A549 (cell line): Measurements from ENCODE around the gene MYH11. TPM values are rescaled to one million over a fixed set of nuclear protein-coding genes. Genes with fewer than 3 reads are reported as not detected.

ENCODE experiments used
- ATAC-seq, 2 experiments: fragments of 200-7000 bp in 1 of 2; fragments of >200 bp in 1 of 2; cut with Nextera tagmentation in 1 of 2; cut with Tn5 transposase in 1 of 2; 3 replicates each; pipeline versions ENCODE4 v1.8.0 to v1.9.1; 2018 to 2020; ENCODE audit warnings: mild to moderate bottlenecking in 1 of 2, moderate library complexity in 1 of 2
- CTCF ChIA-PET: fragments of 300-600 bp; sonication (Branson Sonifier 250); formaldehyde crosslinking; extraction: SDS; loops from one replicate; lab custom pipeline; 2021; ENCODE audit warnings: antibody characterized with exemption, inconsistent platforms; lab: Yijun Ruan, JAX
- POLR2A ChIA-PET: fragments of 350-600 bp; formaldehyde crosslinking; extraction: SDS; loops from one replicate; lab custom pipeline; 2021; ENCODE audit warnings: antibody characterized with exemption, inconsistent platforms; lab: Yijun Ruan, JAX
- DNase-seq, 2 experiments: peaks; one replicate each; pipeline versions ENCODE4 v3.0.0 to v3.0.0-alpha.2; 2011 to 2016; ENCODE audit warnings: low read depth in 1 of 2, low spot score in 1 of 2
- FAIRE-seq: peaks from 2 replicates; lab custom pipeline; 2011; peaks lifted over from hg19 to GRCh38; lab: Jason Lieb, UNC
- H3K27ac ChIP-seq, 2 experiments: fragments of >200 bp; sonication (Bioruptor Twin); formaldehyde crosslinking; 3 replicates each; pipeline ENCODE4 v1.5.1; 2016 to 2017
- H3K4me1 ChIP-seq: fragments of >200 bp; sonication (Bioruptor Twin); formaldehyde crosslinking; 3 replicates; pipeline ENCODE4 v1.6.1; 2016
- H3K4me2 ChIP-seq: fragments of >200 bp; sonication (Bioruptor Twin); formaldehyde crosslinking; 3 replicates; pipeline ENCODE4 v1.6.1; 2016
- H3K4me3 ChIP-seq: fragments of >200 bp; sonication (Bioruptor Twin); formaldehyde crosslinking; 3 replicates; pipeline ENCODE4 v1.5.1; 2016
- H3K9me3 ChIP-seq: fragments of >200 bp; sonication (Bioruptor Twin); formaldehyde crosslinking; 3 replicates; pipeline ENCODE4 v1.6.1; 2016
- BHLHE40 ChIP-seq: IDR thresholded peaks from 2 replicates; pipeline ENCODE4 v1.6.1; 2012; ENCODE audit warnings: low read depth, low read length, inconsistent platforms
- CEBPB ChIP-seq, 2 experiments: fragments of >200 bp in 1 of 2; sonication (Bioruptor Twin) in 1 of 2; formaldehyde crosslinking in 1 of 2; IDR thresholded peaks; 2 replicates each; pipeline ENCODE4 v1.6.1; 2012 to 2016
- EHF ChIP-seq: fragments of 250-450 bp; sonication (Bioruptor Pico); IDR thresholded peaks from 2 replicates; pipeline ENCODE4 v1.5.0; 2020; ENCODE audit warnings: mild to moderate bottlenecking
- FOSB ChIP-seq: fragments of 250-450 bp; sonication (Bioruptor Pico); IDR thresholded peaks from 2 replicates; pipeline ENCODE4 v1.5.0; 2020; ENCODE audit warnings: mild to moderate bottlenecking, moderate library complexity
- FOSL2 ChIP-seq, 2 experiments: fragments of 450-650 bp in 1 of 2; fragments of >200 bp in 1 of 2; sonication (Bioruptor Twin) in 1 of 2; formaldehyde crosslinking; IDR thresholded peaks; 2 replicates each; pipeline versions ENCODE4 v1.5.0 to v1.6.1; 2016 to 2020; ENCODE audit warnings: mild to moderate bottlenecking in 1 of 2, moderate library complexity in 1 of 2
- GATA3 ChIP-seq: IDR thresholded peaks from 2 replicates; pipeline ENCODE4 v1.6.1; 2012; ENCODE audit warnings: borderline replicate concordance
- HEYL ChIP-seq: fragments of 250-450 bp; sonication (Bioruptor Pico); IDR thresholded peaks from 2 replicates; pipeline ENCODE4 v1.8.0; 2021; ENCODE audit warnings: mild to moderate bottlenecking, moderate library complexity
- HOXA7 ChIP-seq: fragments of 250-450 bp; sonication (Bioruptor Pico); IDR thresholded peaks from 2 replicates; pipeline ENCODE4 v1.5.0; 2020; ENCODE audit warnings: mild to moderate bottlenecking, moderate library complexity
- HOXB5 ChIP-seq: fragments of 250-450 bp; sonication (Bioruptor Pico); IDR thresholded peaks from 2 replicates; pipeline ENCODE4 v1.5.0; 2020; ENCODE audit warnings: mild to moderate bottlenecking, moderate library complexity
- JUNB ChIP-seq: fragments of >200 bp; sonication (Bioruptor Twin); formaldehyde crosslinking; IDR thresholded peaks from 2 replicates; pipeline ENCODE4 v1.6.1; 2016
- KDM5A ChIP-seq: fragments of 200-600 bp; sonication (generic); IDR thresholded peaks from 2 replicates; pipeline ENCODE4 v1.6.1; 2016; ENCODE audit warnings: antibody characterized with exemption, mild to moderate bottlenecking
- MAFK ChIP-seq: fragments of 450-650 bp; IDR thresholded peaks from 2 replicates; pipeline ENCODE4 v1.6.1; 2014; ENCODE audit not compliant: partially characterized antibody
- NFE2L2 ChIP-seq: fragments of 150-350 bp; conservative IDR thresholded peaks from 2 replicates; pipeline ENCODE4 v1.6.1; 2014; ENCODE audit warnings: low read length
- NR3C1 ChIP-seq: fragments of >200 bp; sonication (Bioruptor Twin); formaldehyde crosslinking; IDR thresholded peaks from 3 replicates; pipeline ENCODE4 v1.6.1; 2017
- RARB ChIP-seq: fragments of 250-450 bp; sonication (Bioruptor Pico); IDR thresholded peaks from 2 replicates; pipeline ENCODE4 v1.8.0; 2021; ENCODE audit warnings: mild to moderate bottlenecking, moderate library complexity
- RFX5 ChIP-seq: fragments of 450-650 bp; IDR thresholded peaks from 2 replicates; pipeline ENCODE4 v1.7.1; 2014; ENCODE audit warnings: antibody characterized with exemption, mild to moderate bottlenecking, moderate library complexity
- TP53 ChIP-seq: fragments of 250-450 bp; sonication (Bioruptor Pico); IDR thresholded peaks from 2 replicates; pipeline ENCODE4 v1.5.0; 2021; ENCODE audit warnings: mild to moderate bottlenecking, moderate library complexity
- ZSCAN20 ChIP-seq: fragments of 250-450 bp; sonication (Bioruptor Pico); IDR thresholded peaks from 2 replicates; pipeline ENCODE4 v1.8.0; 2022; ENCODE audit warnings: mild to moderate bottlenecking, moderate library complexity
- WGBS: methylation state at CpG from one replicate; pipeline ENCODE4 v1.1.6; 2017; ENCODE audit errors: missing lambda C conversion rate; 5-methylcytosine and 5-hydroxymethylcytosine counted together
- polyA plus RNA-seq, 4 experiments: library from polyadenylated mRNA; depleted of rRNA in 3 of 4; stranded (reverse); fragments of >200 nt; fragmentation: RNase III in 1 of 4; extraction: RNeasy Plus Mini Kit Qiagen cat#74134 plus additional on column Dnase treatment in 1 of 4; gene quantifications; 2 replicates in 3 of 4; 3 replicates in 1 of 4; pipeline ENCODE4 v1.2.3, GENCODE V29; 2011 to 2017
- TF ChIP-seq, protein P1 (sequence below): fragments of >200 bp; sonication (Bioruptor Twin); formaldehyde crosslinking; IDR thresholded peaks from 3 replicates; pipeline ENCODE4 v1.6.1; 2016
- TF ChIP-seq, protein P2 (sequence below): fragments of >200 bp; sonication (Bioruptor Twin); formaldehyde crosslinking; IDR thresholded peaks from 3 replicates; pipeline ENCODE4 v1.5.1; 2016
- TF ChIP-seq, protein P3 (sequence below): fragments of 250-450 bp; sonication (Bioruptor Pico); IDR thresholded peaks from 2 replicates; pipeline ENCODE4 v1.5.0; 2021; ENCODE audit warnings: mild to moderate bottlenecking, moderate library complexity, borderline replicate concordance
- TF ChIP-seq, protein P4 (sequence below): fragments of 250-450 bp; sonication (Bioruptor Pico); IDR thresholded peaks from 2 replicates; pipeline ENCODE4 v1.5.0; 2020; ENCODE audit warnings: low read depth, mild to moderate bottlenecking, moderate library complexity
- TF ChIP-seq, protein P5 (sequence below): IDR thresholded peaks from 2 replicates; pipeline ENCODE4 v1.6.1; 2012

Gene MYH11
- polyA plus RNA-seq, 2 of the 4 experiments (the other 2 are of a cell fraction), result 0.03 to 0.09 TPM

DNA sequence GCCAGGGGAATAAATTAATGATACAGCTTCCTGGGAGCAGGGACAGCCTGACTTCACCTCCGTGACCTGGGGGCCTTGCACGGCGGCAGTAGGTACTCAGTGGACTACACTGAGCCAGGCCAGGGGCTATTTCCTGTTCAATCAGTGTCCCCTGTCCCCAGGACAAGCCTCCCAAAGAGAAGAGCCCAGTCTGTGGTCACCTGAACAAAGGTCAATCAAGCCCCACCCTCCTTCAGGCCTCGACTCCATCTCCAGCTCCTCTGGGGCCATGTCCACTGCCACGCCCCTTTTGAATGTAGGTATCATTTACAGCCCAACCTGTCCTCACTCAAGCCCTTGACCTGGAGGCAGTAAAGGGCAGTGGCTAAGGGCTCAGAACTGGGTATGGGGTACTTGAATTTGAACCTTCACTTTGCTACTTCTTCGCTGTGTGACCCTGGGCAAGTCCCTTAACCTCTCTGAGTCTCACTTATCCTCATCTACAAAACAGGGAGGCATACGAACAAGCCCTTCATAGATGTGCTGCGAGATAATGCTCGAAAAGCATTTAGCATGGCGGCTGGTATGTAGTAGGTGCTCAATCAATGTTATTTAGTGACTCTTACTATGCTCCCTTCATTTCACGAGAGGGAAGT, 29.0 kb downstream of the MYH11 start:
- TF ChIP-seq, protein P1, sequence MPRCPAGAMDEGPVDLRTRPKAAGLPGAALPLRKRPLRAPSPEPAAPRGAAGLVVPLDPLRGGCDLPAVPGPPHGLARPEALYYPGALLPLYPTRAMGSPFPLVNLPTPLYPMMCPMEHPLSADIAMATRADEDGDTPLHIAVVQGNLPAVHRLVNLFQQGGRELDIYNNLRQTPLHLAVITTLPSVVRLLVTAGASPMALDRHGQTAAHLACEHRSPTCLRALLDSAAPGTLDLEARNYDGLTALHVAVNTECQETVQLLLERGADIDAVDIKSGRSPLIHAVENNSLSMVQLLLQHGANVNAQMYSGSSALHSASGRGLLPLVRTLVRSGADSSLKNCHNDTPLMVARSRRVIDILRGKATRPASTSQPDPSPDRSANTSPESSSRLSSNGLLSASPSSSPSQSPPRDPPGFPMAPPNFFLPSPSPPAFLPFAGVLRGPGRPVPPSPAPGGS, result no peak
- TF ChIP-seq, protein P2, sequence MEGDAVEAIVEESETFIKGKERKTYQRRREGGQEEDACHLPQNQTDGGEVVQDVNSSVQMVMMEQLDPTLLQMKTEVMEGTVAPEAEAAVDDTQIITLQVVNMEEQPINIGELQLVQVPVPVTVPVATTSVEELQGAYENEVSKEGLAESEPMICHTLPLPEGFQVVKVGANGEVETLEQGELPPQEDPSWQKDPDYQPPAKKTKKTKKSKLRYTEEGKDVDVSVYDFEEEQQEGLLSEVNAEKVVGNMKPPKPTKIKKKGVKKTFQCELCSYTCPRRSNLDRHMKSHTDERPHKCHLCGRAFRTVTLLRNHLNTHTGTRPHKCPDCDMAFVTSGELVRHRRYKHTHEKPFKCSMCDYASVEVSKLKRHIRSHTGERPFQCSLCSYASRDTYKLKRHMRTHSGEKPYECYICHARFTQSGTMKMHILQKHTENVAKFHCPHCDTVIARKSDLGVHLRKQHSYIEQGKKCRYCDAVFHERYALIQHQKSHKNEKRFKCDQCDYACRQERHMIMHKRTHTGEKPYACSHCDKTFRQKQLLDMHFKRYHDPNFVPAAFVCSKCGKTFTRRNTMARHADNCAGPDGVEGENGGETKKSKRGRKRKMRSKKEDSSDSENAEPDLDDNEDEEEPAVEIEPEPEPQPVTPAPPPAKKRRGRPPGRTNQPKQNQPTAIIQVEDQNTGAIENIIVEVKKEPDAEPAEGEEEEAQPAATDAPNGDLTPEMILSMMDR, result no peak
- TF ChIP-seq JUNB, result no peak
- no peak for TF ChIP-seq BHLHE40
- no peak for TF ChIP-seq HOXB5 (CRISPR knock-in tag)
- no peak for TF ChIP-seq HOXA7
- TF ChIP-seq RFX5, result no peak
- no peak for TF ChIP-seq HEYL (CRISPR knock-in tag)
- no peak for TF ChIP-seq GATA3
- TF ChIP-seq NFE2L2, result no peak
- TF ChIP-seq CEBPB (IDR thresholded peaks at IDR 0.05), result no peak
- TF ChIP-seq, protein P3, sequence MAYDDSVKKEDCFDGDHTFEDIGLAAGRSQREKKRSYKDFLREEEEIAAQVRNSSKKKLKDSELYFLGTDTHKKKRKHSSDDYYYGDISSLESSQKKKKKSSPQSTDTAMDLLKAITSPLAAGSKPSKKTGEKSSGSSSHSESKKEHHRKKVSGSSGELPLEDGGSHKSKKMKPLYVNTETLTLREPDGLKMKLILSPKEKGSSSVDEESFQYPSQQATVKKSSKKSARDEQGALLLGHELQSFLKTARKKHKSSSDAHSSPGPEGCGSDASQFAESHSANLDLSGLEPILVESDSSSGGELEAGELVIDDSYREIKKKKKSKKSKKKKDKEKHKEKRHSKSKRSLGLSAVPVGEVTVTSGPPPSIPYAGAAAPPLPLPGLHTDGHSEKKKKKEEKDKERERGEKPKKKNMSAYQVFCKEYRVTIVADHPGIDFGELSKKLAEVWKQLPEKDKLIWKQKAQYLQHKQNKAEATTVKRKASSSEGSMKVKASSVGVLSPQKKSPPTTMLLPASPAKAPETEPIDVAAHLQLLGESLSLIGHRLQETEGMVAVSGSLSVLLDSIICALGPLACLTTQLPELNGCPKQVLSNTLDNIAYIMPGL (CRISPR knock-in tag), result no peak
- TF ChIP-seq FOSL2 (IDR thresholded peaks at IDR 0.05), result no peak
- TF ChIP-seq FOSL2 (CRISPR knock-in tag; IDR thresholded peaks at IDR 0.05), result no peak
- no peak for TF ChIP-seq NR3C1
- TF ChIP-seq EHF (CRISPR knock-in tag), result no peak
- no peak for TF ChIP-seq ZSCAN20 (CRISPR knock-in tag)
- no peak for TF ChIP-seq FOSB (CRISPR knock-in tag)
- no peak for TF ChIP-seq KDM5A
- TF ChIP-seq, protein P4, sequence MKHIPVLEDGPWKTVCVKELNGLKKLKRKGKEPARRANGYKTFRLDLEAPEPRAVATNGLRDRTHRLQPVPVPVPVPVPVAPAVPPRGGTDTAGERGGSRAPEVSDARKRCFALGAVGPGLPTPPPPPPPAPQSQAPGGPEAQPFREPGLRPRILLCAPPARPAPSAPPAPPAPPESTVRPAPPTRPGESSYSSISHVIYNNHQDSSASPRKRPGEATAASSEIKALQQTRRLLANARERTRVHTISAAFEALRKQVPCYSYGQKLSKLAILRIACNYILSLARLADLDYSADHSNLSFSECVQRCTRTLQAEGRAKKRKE, result no peak
- Histone ChIP-seq H3K4me1 (no peaks in the 10 kb centered on the region), H3K27ac (no peak overlapping the region), H3K9me3 (no peaks in the 10 kb centered on the region), H3K4me3 (no peak overlapping the region), H3K4me2 (no peak overlapping the region)
- WGBS, result 82% methylated on average over 11 of the region's 11 CpGs
- POLR2A ChIA-PET, result no interaction called here
- CTCF ChIA-PET, result interaction anchor here (0.7 to 1.4 kb wide), 2 partner anchors 8 to 50 kb away, joined by 5 read pairs; no protein-coding TSS in a partner anchor
- DNase-seq, result no peak
- no peak for FAIRE-seq
- ATAC-seq, result no peak

DNA sequence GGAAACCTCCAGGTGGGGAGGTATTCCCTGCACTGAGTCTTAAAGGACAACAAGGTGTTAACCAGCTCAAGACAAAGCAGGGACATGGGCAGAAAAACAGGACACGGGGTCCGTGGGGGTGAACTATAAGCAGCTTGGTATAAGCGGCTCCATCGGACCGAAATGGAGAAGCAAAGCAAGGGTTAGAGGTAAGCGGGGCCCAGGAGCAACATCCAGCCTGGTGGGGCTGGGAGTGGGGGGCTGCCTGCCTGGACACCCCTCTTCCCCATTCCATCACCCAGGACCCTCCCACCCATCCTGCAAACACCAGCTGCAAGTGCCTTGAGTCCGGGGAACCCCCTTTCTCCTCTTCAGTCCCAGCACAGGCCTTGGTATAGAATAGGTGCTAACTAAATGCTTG, 29.5 kb downstream of the MYH11 start:
- Histone ChIP-seq H3K9me3 (no peaks in the 10 kb centered on the region), H3K4me3 (no peak overlapping the region), H3K27ac (no peak overlapping the region), H3K4me1 (no peaks in the 10 kb centered on the region), H3K4me2 (no peak overlapping the region)
- POLR2A ChIA-PET, result no interaction called here
- CTCF ChIA-PET, result interaction anchor here (0.6 to 0.7 kb wide), 2 partner anchors 9 to 54 kb away, joined by 3 to 5 read pairs; no protein-coding TSS in a partner anchor
- no peak for DNase-seq
- no peak for FAIRE-seq
- WGBS, result 85% methylated on average over 7 of the region's 7 CpGs
- no peak for ATAC-seq
- TF ChIP-seq MAFK (no peak), BHLHE40 (no peak), KDM5A (no peak), TP53 (CRISPR knock-in tag) (no peak), RARB (CRISPR knock-in tag) (no peak), EHF (CRISPR knock-in tag) (no peak)
- TF ChIP-seq, protein P5, sequence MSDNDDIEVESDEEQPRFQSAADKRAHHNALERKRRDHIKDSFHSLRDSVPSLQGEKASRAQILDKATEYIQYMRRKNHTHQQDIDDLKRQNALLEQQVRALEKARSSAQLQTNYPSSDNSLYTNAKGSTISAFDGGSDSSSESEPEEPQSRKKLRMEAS, result no peak
- TF ChIP-seq, protein P1, result no peak
- TF ChIP-seq, protein P4, result no peak
